Mesenteric fat pad (tissue), 1 donor: ENCODE results near the gene ITGB2. TPM values are rescaled to one million over a fixed set of nuclear protein-coding genes. Genes with fewer than 3 reads are reported as not detected.

Experiments used
- DNase-seq: peaks from one replicate; pipeline ENCODE4 v3.0.0-alpha.2; 2020; ENCODE audit warnings: low spot score
- long read RNA-seq: library from polyadenylated mRNA; unstranded; transcript quantifications from one replicate; pipeline ENCODE4 v2.0.0, GENCODE V29; 2020
- total RNA-seq: library from RNA; stranded (reverse); fragmentation: NEBNext Ultra II Directional; extraction: Animal tissue kit (Norgen Biotek cat#: 25700); gene quantifications from one replicate; pipeline ENCODE4 v1.2.1, GENCODE V29; 2021
- donor health status: DM: yes; HTN: yes; CAD: no.

The ITGB2 gene
- 131 TPM for total RNA-seq
- long read RNA-seq, transcript ITGB2-201 (16 exons, 2,955 nt), result major isoform, 210 of 332 reads
- long read RNA-seq, transcript ITGB2-206 (15 exons, 2,769 nt), result minor isoform, 6 of 332 reads
- long read RNA-seq, transcript ITGB2-209 (7 exons, 2,125 nt), result minor isoform, 6 of 332 reads
- long read RNA-seq, partial matches to known transcripts, result 84 of 332 reads
- long read RNA-seq, other reads (novel, unspliced or antisense), result 24 of 332 reads

DNA sequence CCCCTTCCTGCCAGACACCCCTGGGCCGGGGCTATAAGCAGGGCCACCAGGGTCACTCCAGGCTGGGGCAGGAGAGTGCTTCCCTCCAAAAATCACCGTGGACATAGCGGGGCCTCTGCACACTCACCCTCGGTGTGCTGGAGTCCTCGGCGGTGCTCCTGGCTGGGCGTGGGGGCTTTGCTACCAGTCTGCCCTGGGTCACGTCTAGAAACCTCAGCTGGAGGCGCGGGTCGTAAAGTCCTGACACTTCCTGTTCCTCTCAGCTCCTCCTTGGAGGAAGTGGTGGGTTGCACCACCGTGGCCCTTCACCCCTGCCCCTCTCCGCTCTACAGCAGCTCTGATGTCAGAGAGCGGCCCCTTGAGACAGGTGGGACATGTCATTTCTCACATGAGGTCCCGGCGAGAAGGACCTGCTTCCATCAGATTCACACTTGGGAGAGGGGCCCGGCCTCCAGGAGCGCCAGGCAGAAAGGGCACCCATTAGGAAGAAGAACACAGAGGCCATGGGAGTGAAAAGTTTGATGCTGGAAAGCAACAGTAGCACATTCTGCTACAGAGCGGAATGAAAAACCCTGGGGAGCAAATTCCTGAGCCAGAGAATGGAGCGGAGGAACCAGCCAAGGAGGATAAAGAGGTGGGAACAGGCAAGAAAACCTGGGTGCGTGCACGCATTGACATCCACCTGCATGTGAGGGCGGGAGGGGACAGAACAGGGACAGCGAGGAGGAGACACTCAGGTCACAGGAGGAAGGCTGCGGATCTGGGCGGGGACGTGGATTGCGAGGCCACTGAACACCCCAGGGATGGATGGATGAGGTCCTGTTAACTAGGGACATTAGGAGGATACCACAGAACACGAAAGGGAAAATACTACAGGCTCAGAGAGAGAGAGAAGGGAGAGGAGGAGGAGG lies at the start of gene ITGB2:
Gene ITGB2, minus strand, starts transcription at position 206 of the 911 bp plus-strand sequence. CDS start 10,117 bp downstream, outside the sequence.
- no peak for DNase-seq

DNA sequence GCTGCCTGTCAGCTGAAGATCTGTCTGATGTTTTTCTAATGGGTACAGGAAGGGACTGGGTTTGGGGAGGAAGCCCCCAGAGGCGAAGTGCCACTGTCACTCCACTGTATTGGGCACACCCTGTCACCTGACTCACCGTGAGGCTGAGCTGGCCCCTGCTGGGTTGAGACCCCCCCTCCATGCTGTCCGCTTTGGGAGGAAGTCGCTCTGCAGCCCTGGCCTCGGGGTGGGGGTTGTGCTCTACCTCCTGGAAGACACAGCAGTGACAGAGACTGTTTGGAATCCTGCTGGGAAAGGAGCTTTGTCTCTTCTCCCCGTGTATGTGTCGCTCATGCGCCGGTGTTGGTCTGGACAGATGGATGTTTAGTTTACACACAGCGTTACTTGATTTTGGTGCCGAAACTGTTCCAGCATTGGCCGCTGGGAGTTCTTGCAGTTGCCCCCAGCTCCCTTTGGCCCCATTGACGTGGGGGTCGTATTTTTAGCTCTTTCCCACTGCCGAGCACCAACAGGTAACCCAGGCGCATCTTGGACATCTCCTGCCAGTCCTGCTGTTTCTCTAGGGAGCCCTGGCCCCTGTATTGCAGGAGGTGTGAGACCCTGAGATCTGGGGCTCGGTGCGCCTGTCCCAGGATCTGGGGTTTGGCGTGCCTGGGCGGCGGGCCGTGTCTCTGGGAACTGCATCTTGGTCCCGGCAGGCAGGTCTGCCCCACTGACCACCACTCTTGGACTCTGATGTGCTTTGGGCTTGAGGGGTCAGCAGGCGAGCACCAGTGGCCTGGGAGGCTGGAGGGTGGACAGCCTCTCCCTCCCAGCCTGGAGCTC lies 49.4 kb upstream of the ITGB2 start:
- DNase-seq, result no peak

DNA sequence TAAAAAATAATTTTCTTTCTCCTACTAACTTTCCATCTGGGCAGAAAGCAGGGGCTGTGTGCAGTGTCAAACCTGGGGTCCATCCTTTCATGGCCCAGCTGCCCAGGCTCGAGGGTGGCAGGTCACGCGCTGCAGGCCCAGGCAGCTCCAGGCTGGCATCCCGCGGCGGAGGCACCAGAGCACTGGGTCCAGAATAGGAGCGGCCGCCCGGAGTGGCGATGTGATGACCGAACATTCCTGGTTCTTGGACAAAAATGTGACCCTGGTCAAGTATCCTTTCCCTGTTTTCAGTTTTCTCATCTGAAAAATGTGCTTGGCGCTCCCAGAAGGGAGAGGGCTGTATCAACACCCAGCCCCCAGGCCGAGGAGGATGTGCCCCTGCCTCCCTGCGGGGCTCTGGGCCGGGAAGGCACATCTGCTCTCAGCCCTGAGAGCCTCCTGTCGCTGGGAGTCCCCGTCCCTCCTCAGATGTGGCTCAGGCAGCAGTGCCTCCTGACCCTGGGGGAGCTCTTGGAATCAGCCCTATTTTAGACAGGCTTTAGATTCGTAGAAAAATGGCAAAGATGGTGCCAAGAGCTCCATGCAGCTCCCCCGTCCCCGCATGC lies 48.5 kb upstream of the ITGB2 start:
- no peak for DNase-seq

DNA sequence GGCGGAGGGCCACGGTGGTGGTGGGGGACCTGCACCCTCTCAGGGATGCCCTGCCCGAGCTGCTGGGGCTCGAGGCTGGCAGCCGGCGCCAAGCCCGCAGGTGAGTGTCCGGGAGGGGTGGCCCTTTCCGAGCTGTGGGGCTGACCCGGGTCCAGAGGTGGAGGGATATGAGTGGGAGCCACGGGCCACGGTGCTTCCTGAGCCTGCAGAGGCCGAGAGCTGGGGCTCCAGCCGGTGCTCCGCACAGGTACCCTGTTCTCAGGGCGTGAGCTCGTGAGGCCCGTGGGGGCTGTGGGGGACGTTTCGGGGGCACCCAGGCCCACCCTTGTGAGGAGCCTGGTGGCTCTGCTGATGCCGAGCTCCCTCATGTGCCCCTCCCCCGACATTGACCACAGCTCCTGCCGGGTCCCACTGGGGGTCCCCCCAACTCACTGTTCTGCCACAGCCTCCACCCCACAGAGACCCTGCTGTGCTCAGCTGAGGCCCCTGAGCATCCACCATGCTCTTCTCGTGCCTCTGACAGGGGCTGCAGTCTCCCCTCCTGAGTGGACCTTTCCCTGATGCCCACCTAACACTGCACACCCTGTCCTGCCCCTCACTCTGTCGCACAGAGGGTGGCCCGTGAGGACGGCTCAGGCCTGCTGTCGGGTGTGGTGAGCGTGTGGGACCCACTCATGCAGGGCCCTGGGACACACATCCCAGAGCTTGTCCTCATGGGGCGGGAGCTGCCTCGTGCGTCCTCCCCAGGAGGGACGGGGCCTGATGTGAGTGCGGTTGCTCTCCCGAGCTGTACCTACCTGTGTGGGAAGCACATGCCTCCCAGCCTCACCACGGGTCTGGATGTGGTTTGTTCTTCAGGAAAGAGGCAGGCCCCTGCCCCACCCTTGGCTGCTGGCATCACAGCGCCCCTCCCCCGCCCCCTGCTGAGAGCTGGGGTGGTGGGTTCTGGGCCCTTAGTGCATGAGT lies 46.7 kb upstream of the ITGB2 start:
- DNase-seq, result no peak

DNA sequence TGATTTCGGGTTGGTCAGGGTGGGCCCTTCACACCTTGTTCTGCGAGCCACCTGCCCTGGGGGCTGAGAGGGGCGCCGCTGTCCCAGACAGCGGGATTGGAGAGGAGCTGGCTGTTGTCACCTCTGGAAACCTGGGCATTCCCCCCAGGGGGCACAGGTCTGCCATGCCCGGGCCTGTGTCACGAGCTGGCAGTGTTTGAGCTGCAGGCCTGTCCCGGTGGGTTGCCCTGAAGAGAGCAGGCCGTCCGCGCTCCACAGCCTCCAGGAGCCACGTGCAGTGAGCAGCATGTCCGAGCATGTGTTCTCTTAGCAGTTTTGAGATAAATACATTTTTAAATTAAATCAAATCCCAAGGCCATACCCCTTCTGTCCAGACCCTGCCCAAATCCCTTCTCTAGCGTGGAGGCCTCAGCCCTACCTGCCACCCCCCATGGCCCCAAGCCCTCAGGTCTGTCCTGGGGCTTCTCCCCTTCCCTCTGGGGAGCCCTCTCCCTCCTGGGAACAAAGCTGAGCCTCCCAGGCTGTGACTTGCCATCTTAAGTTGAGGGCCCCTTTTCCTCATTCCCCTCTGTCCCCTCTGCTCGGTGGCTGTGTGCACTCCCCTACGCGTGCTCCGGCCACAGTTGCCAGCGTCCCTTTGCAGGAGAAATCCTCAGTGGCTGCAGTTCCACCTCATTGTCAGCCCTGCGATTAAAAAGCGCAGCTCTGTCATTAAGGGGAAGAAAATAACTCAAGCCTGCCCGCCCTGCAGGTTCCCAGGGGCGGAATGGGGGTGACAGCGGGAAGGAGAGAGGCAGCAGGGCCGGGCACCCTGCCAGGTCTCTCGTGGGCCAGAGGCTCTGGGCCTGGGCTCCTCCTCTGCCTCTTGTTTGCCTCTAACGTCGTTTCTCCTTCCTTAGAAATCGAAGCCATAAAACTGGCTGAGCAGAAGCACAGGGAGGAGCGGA lies 45.7 kb upstream of the ITGB2 start:
- no peak for DNase-seq

DNA sequence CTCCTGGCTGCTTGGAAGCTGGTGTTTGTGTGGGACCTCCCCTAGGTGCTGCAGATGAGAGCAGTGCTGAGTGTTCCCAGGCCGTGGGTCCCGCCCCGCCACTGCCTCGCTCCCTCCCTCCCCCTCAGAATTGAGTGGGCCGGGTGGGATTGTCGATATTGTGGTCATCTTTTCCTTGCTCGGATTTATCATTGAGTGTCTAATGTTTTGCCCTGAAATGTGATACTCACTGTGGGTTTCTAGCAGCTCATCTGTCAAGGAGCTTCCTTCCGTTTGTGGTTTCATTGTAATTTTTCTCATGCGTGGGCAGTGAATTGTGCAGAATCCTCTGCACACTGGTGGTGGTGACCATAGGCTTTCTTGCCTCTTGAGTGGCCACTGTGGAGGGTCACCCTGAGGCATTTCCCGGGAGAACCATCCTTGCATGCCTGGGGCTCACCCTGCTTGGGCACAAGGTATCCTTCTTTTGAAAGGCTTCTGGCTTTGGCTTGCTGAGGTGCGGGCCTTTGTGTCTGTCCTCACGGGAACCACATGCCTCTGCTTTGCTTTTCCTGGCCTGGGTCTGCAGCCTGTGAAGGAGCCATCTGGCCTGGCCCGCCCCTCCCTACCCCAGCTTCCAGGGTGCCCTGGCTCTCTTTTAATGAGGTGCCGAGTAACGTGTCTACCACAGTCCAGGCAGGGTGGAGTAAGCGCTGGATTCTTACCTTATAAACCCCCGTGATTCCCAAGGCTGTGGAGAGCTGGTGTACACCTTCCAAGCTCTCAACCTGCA lies 44.7 kb upstream of the ITGB2 start:
- no peak for DNase-seq

DNA sequence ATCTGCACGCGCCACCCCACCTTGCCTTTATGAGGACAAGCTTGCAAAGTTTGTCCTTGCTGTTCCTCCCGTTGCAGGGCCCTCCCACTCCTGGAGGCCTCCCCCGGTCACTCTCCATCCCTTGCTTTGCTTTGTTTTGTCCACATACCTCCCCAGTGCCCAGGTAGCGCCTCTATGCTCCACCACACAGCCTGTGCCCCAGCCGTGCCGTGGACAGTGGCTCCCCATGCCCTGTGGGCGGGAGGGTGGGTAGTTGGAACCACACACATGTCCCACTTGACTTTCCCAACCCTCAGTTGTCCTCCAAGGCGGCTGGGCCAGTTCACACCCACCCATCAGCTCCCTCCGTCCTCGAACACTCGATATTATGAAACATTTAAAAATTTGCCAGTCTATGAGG lies 43.7 kb upstream of the ITGB2 start:
- DNase-seq, result no peak

DNA sequence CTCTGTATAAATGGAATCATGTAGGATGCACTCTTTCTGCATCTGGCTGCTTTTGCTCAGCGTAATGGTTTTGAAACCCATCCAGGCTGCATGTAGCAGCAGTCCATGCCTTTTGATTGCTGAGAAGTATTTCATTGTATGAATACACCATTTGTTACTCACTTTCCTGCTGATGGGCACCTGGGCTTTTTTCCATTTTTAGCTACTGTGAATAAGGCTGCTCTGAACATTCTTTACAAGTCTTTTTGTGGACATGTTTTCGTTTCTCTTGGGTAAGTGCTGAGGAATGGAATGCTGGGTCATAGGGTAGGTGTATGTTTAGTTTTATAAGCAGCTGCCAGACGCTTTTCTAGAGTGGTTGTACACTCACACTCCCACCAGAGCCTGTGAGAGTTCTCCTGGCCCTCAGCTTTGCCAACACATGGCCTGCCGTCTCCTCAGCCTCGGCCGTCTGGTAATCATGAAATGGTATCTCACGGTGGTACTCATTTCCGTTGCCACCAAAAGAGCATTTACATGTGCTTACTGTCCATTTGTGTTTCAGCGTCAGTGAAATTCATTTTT lies 41.8 kb upstream of the ITGB2 start:
- no peak for DNase-seq

DNA sequence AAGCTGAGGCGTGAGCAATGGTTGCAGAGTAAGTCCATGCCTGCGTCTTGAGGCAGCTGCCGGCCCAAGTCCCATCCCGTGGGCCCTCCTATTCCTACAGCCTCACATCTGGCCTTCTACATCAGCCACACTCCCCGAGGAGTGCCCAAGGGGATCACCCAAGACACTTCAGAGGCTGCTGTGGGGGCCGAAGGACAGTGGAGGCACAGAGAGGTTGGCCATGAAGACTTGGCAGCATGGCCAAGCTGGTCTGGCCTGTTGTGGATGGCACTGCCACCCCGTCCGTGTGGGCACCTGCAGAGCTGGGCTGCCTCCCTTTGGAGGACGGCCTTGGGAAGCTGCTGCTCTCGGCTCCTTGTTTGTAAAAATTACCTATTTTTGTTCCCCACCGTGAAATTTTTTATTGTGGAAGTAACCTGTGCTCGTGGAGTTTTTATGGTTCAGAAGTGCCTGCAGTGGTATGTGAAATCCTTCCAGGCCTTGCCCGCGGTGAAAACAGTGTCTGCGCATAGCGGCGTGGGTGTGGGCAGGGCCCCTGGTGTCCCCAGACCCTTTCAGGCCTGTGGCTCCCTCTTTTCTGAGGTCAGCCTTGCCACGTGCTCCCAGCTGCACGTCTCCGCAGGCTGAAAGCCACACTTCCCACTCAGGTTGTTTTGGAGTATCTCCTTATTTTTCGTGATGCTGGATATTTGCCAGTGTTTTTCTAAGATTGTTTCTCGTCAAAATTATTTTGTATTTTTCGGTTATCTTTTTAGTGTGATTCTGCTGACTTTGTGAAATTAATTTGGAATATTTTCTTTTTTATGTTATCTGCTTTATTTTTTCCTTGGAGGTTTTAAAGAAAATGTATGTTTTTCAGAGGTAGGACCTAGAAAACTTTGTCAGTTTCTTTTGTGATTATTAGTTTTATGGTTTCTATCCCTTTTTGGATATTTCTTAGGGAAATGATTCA lies 39.7 kb upstream of the ITGB2 start:
- no peak for DNase-seq

DNA sequence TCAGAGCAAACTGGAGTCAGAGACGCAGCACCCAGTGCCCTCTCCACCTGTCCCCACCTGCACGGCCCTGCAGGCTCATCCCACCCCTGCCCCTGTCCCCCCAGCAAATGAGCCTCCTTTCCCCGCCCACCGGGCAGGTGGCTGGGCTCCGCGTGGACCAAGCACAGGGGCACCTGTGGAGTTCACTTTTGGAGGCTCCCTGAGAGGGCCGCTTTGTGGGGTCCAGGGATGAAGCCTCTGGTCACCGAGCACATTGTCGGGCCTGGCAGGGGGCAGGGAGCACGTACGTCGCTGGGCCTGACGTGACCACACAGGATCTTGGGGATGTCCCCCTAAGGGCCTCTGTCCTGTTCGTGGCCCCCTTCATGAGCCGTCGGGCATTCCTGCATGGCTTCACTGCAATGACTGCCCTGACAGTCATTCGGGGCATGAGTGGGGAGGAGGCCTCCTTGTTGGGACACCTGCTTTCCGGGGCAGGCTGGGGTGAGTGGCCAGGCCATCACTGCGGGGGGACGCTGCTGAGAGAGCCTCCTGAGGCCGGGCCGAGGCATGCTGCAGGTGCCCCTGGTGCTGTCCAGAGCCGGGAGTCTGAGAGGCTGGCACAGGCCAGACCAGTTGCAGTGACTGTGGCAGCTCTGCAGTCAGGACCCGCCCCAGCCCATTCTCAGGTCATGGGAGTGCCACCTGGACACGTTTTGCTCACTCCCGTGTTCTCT lies 38.8 kb upstream of the ITGB2 start:
- DNase-seq, result no peak

DNA sequence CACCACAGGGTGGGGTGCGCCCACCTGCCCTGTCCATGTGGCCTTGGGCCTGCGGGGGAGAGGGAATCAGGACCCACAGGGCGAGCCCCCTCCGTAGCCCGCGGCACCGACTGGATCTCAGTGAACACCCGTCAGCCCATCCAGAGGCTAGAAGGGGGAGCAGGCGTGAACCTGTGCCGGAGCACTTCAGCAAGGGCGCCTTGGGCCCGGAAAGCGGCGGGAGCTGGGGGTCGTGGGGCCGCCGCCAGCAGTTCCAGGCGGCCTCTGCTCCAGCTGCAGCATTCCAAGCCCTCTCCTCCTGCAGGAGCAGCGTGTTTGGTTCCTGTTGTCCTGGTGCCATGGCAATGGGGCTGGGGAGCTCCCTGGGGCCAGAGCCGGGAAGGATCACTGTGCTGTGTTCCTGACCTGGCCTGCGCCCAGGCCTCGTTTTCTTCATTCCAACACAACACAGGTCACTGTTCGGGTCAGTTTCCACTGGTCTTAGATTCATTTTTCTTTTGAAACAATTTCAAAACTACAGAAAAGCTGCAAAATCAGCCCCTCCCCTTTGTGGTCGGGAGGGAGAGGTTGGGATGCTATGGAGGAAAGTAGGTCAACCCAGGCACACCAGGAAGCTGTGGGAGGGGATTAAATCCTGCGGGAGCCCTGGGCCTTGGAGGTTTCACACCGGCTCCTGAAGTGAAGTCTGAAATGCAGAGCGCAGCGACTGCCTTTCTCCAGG lies 37.9 kb upstream of the ITGB2 start:
- no peak for DNase-seq

DNA sequence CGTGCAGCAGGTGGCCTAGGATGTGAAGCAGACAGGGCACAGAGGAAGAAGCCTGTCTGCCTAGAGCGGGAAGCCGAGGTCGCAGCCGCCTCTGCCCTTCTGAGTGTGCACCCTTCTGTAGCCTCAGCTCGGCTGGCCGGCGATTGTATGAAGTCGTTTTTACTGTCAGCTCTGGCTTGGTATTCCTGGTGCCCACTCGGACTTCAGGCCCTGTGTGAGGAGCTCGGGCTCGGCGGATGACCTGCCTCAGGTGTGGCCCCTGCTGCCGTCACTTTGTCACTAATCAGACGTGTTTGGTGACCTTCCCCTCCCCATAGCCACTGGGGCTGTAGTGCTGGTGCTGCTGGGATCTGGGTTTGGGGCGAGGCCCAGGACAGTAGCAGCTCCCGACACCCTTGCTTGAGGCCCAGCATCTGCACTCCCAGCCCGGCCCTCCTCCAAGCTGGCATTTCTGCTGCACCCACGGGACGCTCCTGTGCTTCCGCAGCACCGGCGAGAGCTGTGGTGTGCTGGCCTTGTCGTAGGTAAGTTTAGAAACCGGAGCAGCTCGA lies 37.3 kb upstream of the ITGB2 start:
- DNase-seq, result no peak

DNA sequence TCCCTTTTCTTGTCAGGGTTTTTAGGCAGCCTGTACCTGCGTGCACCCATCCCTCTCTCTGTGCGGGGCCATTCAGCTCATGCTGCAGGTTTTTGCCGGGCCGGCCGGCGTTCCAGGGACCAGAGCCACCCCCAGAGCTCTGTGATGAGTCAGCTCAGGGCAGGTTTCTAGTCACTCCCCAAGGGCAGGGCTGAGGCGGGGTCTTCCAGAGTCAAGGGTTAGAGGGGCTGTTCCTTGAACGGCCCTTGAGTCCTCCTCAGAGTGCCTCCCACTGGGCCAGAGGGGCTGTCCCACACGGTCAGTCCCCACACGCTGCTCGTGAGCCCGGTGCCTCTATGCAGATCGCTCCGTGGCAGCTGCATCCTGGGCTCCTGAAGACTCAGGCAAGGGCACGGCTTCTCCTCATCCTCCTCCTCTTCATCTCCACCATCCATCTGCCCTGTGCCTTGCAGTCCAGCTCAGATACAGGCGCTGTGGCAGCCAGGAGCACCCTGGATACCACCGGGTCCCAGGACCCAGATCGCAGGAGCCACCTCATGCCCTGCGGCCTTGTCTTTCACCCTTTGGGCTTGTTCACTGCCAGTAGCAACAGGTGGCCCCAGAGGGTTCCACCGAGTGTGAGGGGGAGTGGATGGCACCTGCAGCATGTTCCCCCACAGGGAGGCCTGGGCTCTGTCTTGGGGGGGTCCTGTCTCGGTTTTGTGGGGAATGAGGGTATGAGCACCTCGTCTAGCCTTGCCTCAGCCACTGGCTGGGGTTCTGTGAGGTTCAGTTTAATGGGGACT lies 36.5 kb upstream of the ITGB2 start:
- DNase-seq, result no peak

DNA sequence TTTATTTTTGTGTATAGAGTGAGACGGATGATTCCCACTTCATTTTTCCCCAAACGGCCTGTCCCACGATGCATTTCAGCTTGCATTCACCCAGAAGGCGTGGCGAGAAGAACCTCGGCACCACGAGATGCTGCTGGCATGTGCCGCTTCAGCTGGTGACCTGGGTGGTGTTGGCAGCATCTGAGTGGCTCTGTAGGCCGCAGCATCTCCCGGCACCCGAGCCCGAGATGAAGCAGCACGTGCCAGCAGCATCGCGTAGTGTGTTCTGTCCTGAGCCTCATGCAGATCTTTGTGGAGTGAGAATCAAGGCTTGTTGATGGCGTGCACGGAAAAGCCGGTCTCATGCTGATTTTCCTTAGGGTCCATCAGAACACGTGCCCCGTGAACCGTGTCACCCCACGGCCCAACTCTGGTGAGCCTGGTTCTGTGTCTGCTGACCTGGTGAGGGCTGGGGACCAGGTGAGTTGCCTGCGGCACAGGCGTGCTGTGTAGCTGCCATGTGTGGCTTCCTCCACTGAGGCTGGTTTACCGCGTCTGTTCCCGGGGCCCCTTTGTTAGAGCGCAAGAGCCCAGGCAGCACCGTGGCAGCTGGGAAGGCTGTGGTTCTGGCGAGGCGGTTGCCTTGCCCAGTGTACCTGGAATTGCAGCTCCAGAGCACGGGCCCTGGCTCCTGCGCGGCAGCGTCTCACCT lies 35.8 kb upstream of the ITGB2 start:
- DNase-seq, result no peak
